Lower lobe of right lung (tissue), 2 donors: ENCODE data around the gene GTPBP4. TPM values are rescaled to one million over a fixed set of nuclear protein-coding genes. Genes with fewer than 3 reads are reported as not detected.

Source experiments
- ATAC-seq, 2 donors: fragments of 200-7000 bp; cut with Tn5 transposase; one replicate each; pipeline ENCODE4 v1.9.1; 2020 to 2022; ENCODE audit warnings: mild to moderate bottlenecking in 2 of 2, moderate library complexity in 2 of 2
- DNase-seq: peaks from one replicate; pipeline ENCODE4 v3.0.0-alpha.2; 2020
- H3K27ac ChIP-seq: fragments of 200-600 bp; one replicate; pipeline ENCODE4 v1.8.0; 2022
- H3K27me3 ChIP-seq: fragments of 200-600 bp; one replicate; pipeline ENCODE4 v1.8.0; 2022; ENCODE audit warnings: low read depth
- H3K36me3 ChIP-seq: fragments of 200-600 bp; one replicate; pipeline ENCODE4 v1.8.0; 2022; ENCODE audit warnings: mild to moderate bottlenecking
- H3K4me1 ChIP-seq: fragments of 200-600 bp; one replicate; pipeline ENCODE4 v1.8.0; 2022
- H3K4me3 ChIP-seq: fragments of 200-600 bp; one replicate; pipeline ENCODE4 v1.8.0; 2022; ENCODE audit warnings: mild to moderate bottlenecking
- H3K9me3 ChIP-seq: fragments of 200-600 bp; one replicate; pipeline ENCODE4 v1.8.0; 2022
- intact Hi-C: fragments of 100-400 bp; cut with DNase I; formaldehyde crosslinking; loops from one replicate; pipeline ENCODE4 v1.11.0; 2022
- total RNA-seq: library from RNA; stranded (reverse); fragmentation: NEBNext Ultra II Directional; extraction: Animal tissue kit (Norgen Biotek cat#: 25700); gene quantifications from one replicate; pipeline ENCODE4 v1.2.1, GENCODE V29; 2021
- TF ChIP-seq, protein P1 (sequence below): fragments of 200-600 bp; IDR thresholded peaks from one replicate; pipeline ENCODE4 v1.8.0; 2022; ENCODE audit warnings: antibody characterized with exemption, mild to moderate bottlenecking
- donor health status: DM: no; HTN: yes; CAD: no; lungs with severe emphysema.

The GTPBP4 gene
- total RNA-seq, 1 donor from 2014 or later = 28.9 TPM

DNA sequence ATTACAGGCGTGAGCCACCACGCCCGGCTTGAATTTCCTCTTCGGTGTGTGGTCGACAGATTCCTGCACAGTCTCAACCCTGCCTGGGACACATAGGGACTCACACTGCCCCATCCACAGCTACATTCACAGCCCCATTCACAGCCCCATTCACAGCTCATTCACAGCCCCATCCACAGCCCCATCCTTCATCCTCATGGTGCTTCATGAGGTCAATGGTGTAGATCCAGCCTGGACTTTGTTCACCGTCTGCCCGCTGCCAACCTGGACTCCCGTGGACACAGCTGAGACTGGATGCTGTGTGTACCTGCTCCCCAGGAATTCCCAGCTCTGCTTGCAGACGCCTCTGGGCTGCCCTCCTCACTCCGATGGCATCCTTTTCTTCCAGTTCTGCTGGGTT, 32.2 kb downstream of the GTPBP4 start:
- Histone ChIP-seq H3K36me3 (peaks cover 43% of the 10 kb centered on the region), H3K4me1 (no peaks in the 10 kb centered on the region), H3K27me3 (no peaks in the 10 kb centered on the region), H3K27ac (no peak overlapping the region), H3K4me3 (no peak overlapping the region), H3K9me3 (no peaks in the 10 kb centered on the region)
- intact Hi-C loops = no loop called here
- ATAC-seq (peak; percentile 24 to 42), DNase-seq (no peak)
- TF ChIP-seq, protein P1, sequence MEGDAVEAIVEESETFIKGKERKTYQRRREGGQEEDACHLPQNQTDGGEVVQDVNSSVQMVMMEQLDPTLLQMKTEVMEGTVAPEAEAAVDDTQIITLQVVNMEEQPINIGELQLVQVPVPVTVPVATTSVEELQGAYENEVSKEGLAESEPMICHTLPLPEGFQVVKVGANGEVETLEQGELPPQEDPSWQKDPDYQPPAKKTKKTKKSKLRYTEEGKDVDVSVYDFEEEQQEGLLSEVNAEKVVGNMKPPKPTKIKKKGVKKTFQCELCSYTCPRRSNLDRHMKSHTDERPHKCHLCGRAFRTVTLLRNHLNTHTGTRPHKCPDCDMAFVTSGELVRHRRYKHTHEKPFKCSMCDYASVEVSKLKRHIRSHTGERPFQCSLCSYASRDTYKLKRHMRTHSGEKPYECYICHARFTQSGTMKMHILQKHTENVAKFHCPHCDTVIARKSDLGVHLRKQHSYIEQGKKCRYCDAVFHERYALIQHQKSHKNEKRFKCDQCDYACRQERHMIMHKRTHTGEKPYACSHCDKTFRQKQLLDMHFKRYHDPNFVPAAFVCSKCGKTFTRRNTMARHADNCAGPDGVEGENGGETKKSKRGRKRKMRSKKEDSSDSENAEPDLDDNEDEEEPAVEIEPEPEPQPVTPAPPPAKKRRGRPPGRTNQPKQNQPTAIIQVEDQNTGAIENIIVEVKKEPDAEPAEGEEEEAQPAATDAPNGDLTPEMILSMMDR = no peak

DNA sequence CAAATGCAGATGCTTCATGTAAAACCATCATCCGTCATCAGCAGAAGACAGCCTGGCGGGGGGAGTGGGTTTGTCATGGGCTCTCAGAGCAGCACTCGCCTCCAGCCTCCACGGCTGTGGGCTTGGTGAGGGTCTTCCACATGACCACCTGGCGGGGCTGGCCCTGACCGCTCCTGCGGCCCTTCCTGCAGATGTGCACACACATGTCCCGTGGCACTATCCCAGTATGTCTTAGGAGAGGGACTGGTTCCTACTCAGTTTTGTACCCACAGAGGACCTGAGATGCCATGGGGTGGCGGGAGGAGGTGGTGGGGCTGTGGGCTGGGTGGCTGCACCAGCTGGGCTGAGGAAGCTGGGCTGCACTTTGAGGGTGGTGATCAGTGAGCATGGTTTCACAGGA, 32.7 kb downstream of the GTPBP4 start:
- Histone ChIP-seq H3K36me3 (peaks cover 39% of the 10 kb centered on the region), H3K9me3 (no peaks in the 10 kb centered on the region), H3K27me3 (no peaks in the 10 kb centered on the region), H3K4me1 (no peaks in the 10 kb centered on the region), H3K27ac (no peak overlapping the region), H3K4me3 (no peak overlapping the region)
- intact Hi-C loops = no loop called here
- ATAC-seq (peak in 1 of 2 donors; percentile 47), DNase-seq (no peak)
- TF ChIP-seq, protein P1 = no peak

DNA sequence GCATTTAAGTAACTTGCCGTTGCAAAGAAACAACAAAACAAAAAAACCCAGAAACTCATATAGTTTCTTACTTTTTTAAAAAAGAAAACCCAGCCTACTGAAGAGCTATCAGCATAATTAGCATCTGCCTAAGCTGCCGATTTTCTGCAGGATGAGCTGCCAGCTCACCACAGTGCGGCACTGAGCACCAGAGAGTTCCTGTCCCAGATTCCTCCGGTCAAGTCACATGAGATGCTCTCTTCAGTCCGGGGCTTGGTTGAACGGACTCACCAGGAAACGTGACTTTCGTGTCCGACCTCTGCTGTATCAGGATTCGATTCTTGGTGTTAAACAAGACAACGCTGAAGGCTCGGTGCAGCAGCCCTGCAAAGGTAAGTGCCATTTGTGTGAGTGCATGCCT, 34.2 kb downstream of the GTPBP4 start:
- H3K27me3 ChIP-seq = no peaks in the 10 kb centered on the region
- H3K4me1 ChIP-seq = no peaks in the 10 kb centered on the region
- DNase-seq = no peak
- H3K9me3 ChIP-seq = no peaks in the 10 kb centered on the region
- H3K27ac ChIP-seq = no peak overlapping the region
- TF ChIP-seq, protein P1 = no peak
- H3K36me3 ChIP-seq = peaks cover 24% of the 10 kb centered on the region
- no peak overlapping the region for H3K4me3 ChIP-seq
- no peak for ATAC-seq
- intact Hi-C loops = no loop called here

DNA sequence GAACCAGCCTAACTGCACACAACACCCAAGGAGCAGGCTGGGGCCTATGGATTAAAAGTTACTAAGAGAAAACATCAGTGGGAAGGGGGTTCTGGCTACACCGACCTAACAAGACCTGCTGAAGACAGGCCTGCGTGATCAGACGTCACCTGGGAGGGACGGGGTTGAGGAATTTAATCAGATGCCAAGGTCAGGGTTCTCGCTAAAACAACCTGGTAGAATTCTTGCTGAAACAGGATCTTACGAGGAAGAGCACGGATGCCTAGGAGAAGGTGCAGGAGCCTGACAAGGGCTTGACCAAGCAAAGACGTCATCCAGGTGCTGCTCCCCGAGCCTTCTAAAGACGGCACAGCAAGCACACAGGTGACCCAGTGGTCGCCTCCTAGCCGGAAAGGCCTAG, 35.9 kb downstream of the GTPBP4 start:
- H3K4me1 ChIP-seq = no peaks in the 10 kb centered on the region
- TF ChIP-seq, protein P1 = no peak
- ATAC-seq (no peak), DNase-seq (no peak)
- H3K36me3 ChIP-seq = peaks cover 7% of the 10 kb centered on the region
- intact Hi-C loops = no loop called here
- no peaks in the 10 kb centered on the region for H3K9me3 ChIP-seq
- H3K27me3 ChIP-seq = no peaks in the 10 kb centered on the region
- no peak overlapping the region for H3K4me3 ChIP-seq
- no peak overlapping the region for H3K27ac ChIP-seq

DNA sequence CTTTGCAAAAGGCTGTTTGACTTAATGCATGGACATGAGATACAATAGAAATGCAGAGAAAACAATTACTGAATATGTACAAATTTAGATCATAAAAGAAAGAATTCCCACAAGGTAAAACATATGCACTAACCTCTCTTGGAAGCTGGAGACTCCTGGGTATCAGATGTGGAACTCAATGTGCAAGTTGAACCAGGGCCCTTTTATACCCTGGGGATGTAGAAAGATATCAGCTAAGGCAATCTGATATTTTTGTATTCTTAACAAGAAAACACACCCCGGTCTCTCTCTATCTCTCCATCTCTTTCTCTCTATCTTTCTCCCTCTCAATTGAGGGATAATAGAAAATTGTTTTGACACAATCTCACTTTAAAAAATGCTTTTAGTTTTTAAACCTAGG, 37.4 kb downstream of the GTPBP4 start, which contains the start of gene IDI2:
Gene IDI2, minus strand, starts transcription at position 177 of the 400 bp plus-strand sequence. CDS start 1,136 bp downstream, outside the sequence.
- TF ChIP-seq, protein P1 = no peak
- Histone ChIP-seq H3K27ac (no peak within 1 kb of the TSS), H3K4me1 (no peaks in the 10 kb centered on the region), H3K9me3 (no peaks in the 10 kb centered on the region), H3K4me3 (no peak within 1 kb of the TSS), H3K36me3 (no peaks in the 10 kb centered on the region), H3K27me3 (no peaks in the 10 kb centered on the region)
- intact Hi-C loops = no loop called here
- ATAC-seq (no peak), DNase-seq (no peak)

DNA sequence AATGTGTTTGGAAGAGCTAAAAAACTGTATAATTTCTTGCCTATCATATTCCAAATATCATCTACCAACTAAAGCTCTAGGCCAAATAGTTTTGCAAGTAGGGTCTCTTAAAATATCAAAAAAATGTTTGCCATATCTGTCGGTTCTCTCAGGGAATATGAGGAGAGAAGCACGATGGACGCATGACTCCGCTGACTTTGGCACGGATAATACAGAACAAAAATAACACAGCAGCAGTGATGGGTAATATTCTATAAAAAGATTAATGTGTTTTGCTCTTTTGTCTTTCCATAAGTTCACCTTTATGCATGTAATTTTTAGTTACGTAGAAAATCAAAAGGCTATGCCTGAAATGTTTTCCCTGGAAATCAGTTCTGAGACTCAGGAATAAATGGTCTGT, 38.3 kb downstream of the GTPBP4 start:
- Histone ChIP-seq H3K9me3 (no peaks in the 10 kb centered on the region), H3K27me3 (no peaks in the 10 kb centered on the region), H3K4me1 (no peaks in the 10 kb centered on the region), H3K27ac (no peak overlapping the region), H3K36me3 (no peaks in the 10 kb centered on the region), H3K4me3 (no peak overlapping the region)
- ATAC-seq = no peak
- no peak for DNase-seq
- intact Hi-C loops = no loop called here
- TF ChIP-seq, protein P1 = no peak
